Osteoblast (primary cell): ENCODE data around the gene ADCY9. TPM values are rescaled to one million over a fixed set of nuclear protein-coding genes. Genes with fewer than 3 reads are reported as not detected.

Source experiments
- DNase-seq: peaks from one replicate; pipeline ENCODE4 v3.0.0; 2011; ENCODE audit warnings: low spot score, mixed read lengths; ENCODE audit not compliant: insufficient read length; ENCODE audit errors: missing footprints
- H2AFZ ChIP-seq: 2 replicates; pipeline ENCODE4 v1.6.0; 2011; ENCODE audit warnings: mild to moderate bottlenecking, low read length
- H3K27ac ChIP-seq: 2 replicates; pipeline ENCODE4 v1.5.1; 2011; ENCODE audit warnings: mild to moderate bottlenecking, low read depth, low read length, moderate library complexity
- H3K27me3 ChIP-seq: 2 replicates; pipeline ENCODE4 v1.6.0; 2012; ENCODE audit warnings: mild to moderate bottlenecking, control low read depth, inconsistent platforms, low read length, moderate library complexity; ENCODE audit not compliant: insufficient read depth
- H3K36me3 ChIP-seq: 2 replicates; pipeline ENCODE4 v1.5.1; 2011; ENCODE audit warnings: mild to moderate bottlenecking, low read length, control low read depth, moderate library complexity; ENCODE audit not compliant: insufficient read depth
- H3K4me1 ChIP-seq: 2 replicates; pipeline ENCODE4 v1.5.1; 2011; ENCODE audit warnings: mild to moderate bottlenecking, low read length, control low read depth, moderate library complexity; ENCODE audit not compliant: insufficient read depth
- H3K4me2 ChIP-seq: 2 replicates; pipeline ENCODE4 v1.6.0; 2011; ENCODE audit warnings: mild to moderate bottlenecking, low read length; ENCODE audit not compliant: insufficient read depth
- H3K4me3 ChIP-seq: fragments of 200-600 bp; sonication (generic); 3 replicates; pipeline ENCODE4 v1.5.1; 2012; ENCODE audit warnings: mild to moderate bottlenecking, low read length, inconsistent platforms; ENCODE audit not compliant: insufficient read depth
- H3K79me2 ChIP-seq: 2 replicates; pipeline ENCODE4 v1.6.0; 2012; ENCODE audit warnings: mild to moderate bottlenecking, low read length, control low read depth, inconsistent platforms; ENCODE audit not compliant: insufficient read depth
- H3K9me3 ChIP-seq: 2 replicates; pipeline ENCODE4 v1.5.1; 2011; ENCODE audit warnings: low read depth, low read length, control low read depth
- H4K20me1 ChIP-seq: 2 replicates; pipeline ENCODE4 v1.6.0; 2012; ENCODE audit warnings: mild to moderate bottlenecking, low read length, control low read depth; ENCODE audit not compliant: insufficient read depth
- CTCF ChIP-seq: IDR thresholded peaks from 2 replicates; pipeline ENCODE4 v1.5.1; 2011; ENCODE audit warnings: mild to moderate bottlenecking, low read depth, low read length, moderate library complexity; ENCODE audit errors: extremely low read depth
- total RNA-seq: library from RNA; depleted of rRNA; stranded (reverse); fragments of >200 nt; gene quantifications from 2 replicates; pipeline ENCODE4 v1.2.3, GENCODE V29; 2012

The ADCY9 gene
- total RNA-seq, 1 donor: 29.3 TPM

- Histone ChIP-seq H3K9me3 (no peaks in the 10 kb centered on the region), H3K27ac (no peak overlapping the region), H3K4me1 (peaks cover 31% of the 10 kb centered on the region), H4K20me1 (no peaks in the 10 kb centered on the region), H2AFZ (no peak overlapping the region), H3K27me3 (no peaks in the 10 kb centered on the region), H3K36me3 (no peaks in the 10 kb centered on the region), H3K79me2 (peaks cover 2% of the 10 kb centered on the region), H3K4me2 (peak overlapping the region; percentile 82), H3K4me3 (no peak overlapping the region)
- no peak for DNase-seq
- TF ChIP-seq CTCF: no peak
Observed at GRCh38 chr16:4018391-4018790, 97.9 kb downstream of the ADCY9 start.

- Histone ChIP-seq H3K27me3 (no peaks in the 10 kb centered on the region), H3K36me3 (no peaks in the 10 kb centered on the region), H2AFZ (no peak overlapping the region), H3K9me3 (no peaks in the 10 kb centered on the region), H3K4me3 (no peak overlapping the region), H3K27ac (no peak overlapping the region), H4K20me1 (no peaks in the 10 kb centered on the region), H3K4me2 (no peak overlapping the region), H3K4me1 (peaks cover 34% of the 10 kb centered on the region), H3K79me2 (peaks cover 2% of the 10 kb centered on the region)
- DNase-seq: no peak
- TF ChIP-seq CTCF: no peak
Observed at GRCh38 chr16:4017807-4018206, 98.4 kb downstream of the ADCY9 start.

- Histone ChIP-seq H3K27me3 (no peaks in the 10 kb centered on the region), H3K4me3 (no peak overlapping the region), H3K36me3 (no peaks in the 10 kb centered on the region), H3K4me2 (no peak overlapping the region), H3K27ac (peak overlapping the region; percentile 36), H3K79me2 (peaks cover 2% of the 10 kb centered on the region), H3K9me3 (no peaks in the 10 kb centered on the region), H4K20me1 (no peaks in the 10 kb centered on the region), H2AFZ (peak overlapping the region; percentile 33), H3K4me1 (peaks cover 34% of the 10 kb centered on the region)
- peak; percentile 60 for DNase-seq
- no peak for TF ChIP-seq CTCF
Observed at GRCh38 chr16:4016658-4017057, 99.6 kb downstream of the ADCY9 start.

GRCh38 chr16:4016005-4016352 lies 100.3 kb downstream of the ADCY9 start:
- Histone ChIP-seq H3K4me2 (no peak overlapping the region), H3K27me3 (no peaks in the 10 kb centered on the region), H3K27ac (peak overlapping the region; percentile 36), H3K36me3 (no peaks in the 10 kb centered on the region), H3K79me2 (peaks cover 2% of the 10 kb centered on the region), H4K20me1 (no peaks in the 10 kb centered on the region), H3K4me1 (peaks cover 34% of the 10 kb centered on the region), H2AFZ (no peak overlapping the region), H3K4me3 (no peak overlapping the region), H3K9me3 (no peaks in the 10 kb centered on the region)
- no peak for DNase-seq
- TF ChIP-seq CTCF: no peak
